ENCODE measurements around the gene L3MBTL4.

The L3MBTL4 gene

DNA sequence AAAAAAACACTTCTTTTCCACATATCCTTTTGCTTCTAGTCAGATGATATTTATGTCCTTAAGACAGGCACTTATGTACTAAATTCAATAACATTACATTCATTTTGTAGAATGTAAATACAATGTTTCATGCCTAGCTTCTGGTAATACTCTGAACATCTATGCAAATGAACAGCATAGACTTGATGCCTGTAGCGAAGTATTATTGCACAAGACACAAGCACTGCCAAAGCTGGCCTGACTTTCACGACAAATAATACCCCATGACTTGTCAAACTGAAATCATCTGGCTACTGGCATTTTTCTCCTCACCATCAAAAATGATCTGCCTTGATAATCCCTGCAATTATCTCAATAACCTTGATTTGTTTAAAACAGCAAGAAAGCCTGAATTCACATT lies 101.3 kb downstream of the L3MBTL4 start:
- TF ChIP-seq, protein P1, sequence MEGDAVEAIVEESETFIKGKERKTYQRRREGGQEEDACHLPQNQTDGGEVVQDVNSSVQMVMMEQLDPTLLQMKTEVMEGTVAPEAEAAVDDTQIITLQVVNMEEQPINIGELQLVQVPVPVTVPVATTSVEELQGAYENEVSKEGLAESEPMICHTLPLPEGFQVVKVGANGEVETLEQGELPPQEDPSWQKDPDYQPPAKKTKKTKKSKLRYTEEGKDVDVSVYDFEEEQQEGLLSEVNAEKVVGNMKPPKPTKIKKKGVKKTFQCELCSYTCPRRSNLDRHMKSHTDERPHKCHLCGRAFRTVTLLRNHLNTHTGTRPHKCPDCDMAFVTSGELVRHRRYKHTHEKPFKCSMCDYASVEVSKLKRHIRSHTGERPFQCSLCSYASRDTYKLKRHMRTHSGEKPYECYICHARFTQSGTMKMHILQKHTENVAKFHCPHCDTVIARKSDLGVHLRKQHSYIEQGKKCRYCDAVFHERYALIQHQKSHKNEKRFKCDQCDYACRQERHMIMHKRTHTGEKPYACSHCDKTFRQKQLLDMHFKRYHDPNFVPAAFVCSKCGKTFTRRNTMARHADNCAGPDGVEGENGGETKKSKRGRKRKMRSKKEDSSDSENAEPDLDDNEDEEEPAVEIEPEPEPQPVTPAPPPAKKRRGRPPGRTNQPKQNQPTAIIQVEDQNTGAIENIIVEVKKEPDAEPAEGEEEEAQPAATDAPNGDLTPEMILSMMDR (IDR thresholded peaks at IDR 0.05; ENCODE audit: insufficient read depth, missing control alignments), result no peak
- FAIRE-seq (no peak), DNase-seq (ENCODE audit: insufficient read length, low spot score) (no peak)

DNA sequence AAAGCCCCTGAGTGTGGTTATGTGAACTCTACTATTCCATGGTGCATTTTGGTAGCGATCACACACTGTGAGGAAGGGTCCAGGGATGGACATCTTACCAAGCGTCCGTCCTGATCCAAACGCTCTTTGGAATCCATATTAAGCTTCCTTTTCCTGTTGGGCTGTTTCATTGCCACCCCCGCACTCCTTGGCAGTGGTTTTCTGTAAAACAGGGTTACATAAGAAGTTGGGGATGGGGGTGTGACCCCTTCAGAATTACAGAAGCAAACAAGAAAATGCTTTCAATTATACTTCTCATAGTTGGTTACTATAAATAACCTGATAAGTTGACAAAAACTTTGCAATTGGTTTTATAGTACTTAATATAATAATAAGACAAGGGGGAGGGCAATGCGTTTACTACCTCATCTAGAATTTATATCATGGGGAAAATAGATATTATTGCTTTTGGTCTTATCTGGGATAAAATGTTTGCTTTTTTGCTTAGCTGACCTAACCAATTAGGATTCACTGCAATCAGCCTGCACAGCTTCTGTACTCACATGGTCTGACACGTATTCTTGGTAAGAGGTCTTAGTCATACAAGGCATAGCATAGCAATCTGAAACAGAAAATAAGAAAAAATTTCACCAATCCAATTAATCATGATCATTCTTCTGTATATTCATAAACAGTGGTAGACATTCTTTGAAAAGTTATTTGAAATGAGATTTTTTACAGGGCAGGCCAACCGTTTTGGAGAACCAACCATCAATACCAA lies 103.1 kb downstream of the L3MBTL4 start:
- no peak for FAIRE-seq
- TF ChIP-seq, protein P1 (IDR thresholded peaks at IDR 0.05; ENCODE audit: insufficient read depth, missing control alignments), result no peak
- DNase-seq (ENCODE audit: insufficient read length, low spot score), result no peak

DNA sequence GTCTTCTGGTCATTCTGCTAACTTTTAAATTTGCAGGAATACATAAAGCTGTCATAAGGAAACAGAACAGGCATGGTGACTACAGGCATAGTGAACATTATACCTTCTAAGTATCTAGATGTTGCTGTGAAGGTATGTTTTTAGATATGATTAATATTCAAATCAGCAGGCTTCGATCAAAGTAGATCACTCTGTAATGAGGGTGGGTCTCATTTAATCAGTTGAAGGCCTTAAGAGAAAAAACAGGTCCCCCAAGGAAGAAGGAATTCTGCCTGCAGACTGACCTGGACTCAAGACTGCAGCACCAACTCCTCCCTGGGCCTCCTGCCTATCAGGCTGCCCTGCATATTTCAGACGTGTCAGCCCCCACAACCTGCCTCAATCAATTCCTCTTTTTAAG lies 104.0 kb downstream of the L3MBTL4 start:
- TF ChIP-seq, protein P1 (IDR thresholded peaks at IDR 0.05; ENCODE audit: insufficient read depth, missing control alignments), result no peak
- no peak for FAIRE-seq
- no peak for DNase-seq (ENCODE audit: insufficient read length, low spot score)

DNA sequence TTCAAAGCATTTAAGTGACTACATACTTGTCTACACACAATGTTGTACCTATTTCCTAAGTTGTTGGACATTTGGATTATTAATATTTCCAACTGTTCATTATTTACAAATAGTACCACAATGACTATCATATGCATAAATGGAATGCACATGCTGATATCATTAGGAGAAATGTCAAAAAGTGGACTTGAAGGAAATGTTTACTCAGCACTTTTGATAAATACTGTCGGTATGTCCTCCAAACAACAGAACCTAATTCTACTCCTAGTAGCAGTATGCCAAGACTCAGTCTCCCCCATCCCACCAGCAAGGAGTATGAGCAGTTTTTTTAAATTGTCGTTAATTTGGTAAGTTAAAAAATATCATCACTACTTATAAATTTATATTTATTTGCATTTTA lies 116.8 kb downstream of the L3MBTL4 start:
- TF ChIP-seq, protein P1 (IDR thresholded peaks at IDR 0.05; ENCODE audit: insufficient read depth, missing control alignments), result no peak
- FAIRE-seq, result no peak
- no peak for DNase-seq (ENCODE audit: insufficient read length, low spot score)

DNA sequence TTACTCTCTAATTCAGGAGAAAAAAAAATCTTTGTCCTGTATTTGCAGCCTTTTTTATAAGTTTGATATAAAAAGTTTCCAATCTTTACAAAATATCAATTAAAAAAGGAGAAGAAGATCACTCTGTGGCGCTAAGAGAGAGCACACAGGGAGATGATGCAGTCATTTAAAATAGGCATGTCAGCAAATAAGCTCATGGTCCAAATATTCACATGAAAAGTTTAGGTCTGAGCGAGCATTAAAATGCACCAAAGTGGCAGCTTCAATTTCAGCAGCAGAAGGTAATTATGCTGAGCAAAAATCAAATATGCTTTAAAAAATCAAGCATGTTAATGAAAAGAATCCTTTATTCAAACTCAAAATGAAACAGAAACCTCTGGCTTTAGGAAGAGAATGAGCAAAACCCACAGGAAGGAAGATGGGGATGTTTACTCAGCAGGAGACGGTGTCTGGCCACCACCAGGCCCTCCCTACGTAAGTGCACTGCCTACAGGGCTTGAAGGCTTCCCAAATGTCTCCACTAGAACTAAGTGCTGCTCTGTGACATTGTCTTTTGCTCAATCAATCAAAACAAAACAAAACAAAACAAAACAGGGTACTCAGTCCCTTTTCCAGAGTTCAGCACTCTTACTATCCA lies 120.4 kb downstream of the L3MBTL4 start:
- TF ChIP-seq, protein P1 (IDR thresholded peaks at IDR 0.05; ENCODE audit: insufficient read depth, missing control alignments), result no peak
- FAIRE-seq (no peak), DNase-seq (ENCODE audit: insufficient read length, low spot score) (no peak)

DNA sequence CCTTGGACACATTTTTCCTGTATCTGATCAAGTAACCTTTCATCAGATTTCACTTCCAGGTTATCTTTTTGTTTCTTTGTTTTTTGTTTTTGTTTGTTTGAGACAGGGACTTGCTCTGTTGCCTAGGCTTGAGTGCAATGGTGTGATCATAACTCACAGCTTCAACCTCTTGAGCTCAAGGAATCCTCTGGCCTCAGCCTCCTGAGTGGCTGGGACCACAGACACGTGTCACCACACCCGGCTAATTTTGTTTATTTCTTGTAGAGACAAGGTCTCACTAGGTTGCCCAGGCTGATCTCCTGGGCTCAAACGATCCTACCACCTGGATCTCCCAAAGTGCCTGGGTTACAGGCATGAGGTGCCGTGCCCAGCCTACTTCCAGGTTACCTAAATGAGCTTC lies 124.9 kb downstream of the L3MBTL4 start:
- TF ChIP-seq, protein P1 (IDR thresholded peaks at IDR 0.05; ENCODE audit: insufficient read depth, missing control alignments), result no peak
- DNase-seq (ENCODE audit: insufficient read length, low spot score) (no peak), FAIRE-seq (no peak)

DNA sequence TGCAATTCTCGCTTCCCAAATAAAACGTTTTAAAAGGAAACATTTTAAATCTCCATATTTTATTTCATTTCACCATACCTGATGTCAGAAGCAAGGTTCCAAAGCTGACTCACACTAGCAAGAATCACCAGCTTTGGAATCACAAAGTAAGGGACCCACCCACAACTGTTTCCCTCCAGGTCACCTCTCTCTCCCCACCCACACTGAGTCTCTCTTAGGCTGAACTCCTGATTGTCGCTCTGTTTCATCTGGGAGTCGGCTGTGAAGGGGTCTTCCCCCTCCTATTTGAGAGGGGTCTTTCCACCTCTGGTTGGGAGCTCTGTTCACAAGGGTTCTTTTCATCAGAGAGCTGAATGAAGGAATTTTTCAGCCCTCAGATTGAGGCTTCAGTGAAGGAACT lies 128.1 kb downstream of the L3MBTL4 start:
- no peak for FAIRE-seq
- DNase-seq (ENCODE audit: insufficient read length, low spot score), result no peak
- TF ChIP-seq, protein P1 (IDR thresholded peaks at IDR 0.05; ENCODE audit: insufficient read depth, missing control alignments), result no peak
